Stomach smooth muscle (tissue), 2 donors: ENCODE measurements around the gene TPRX2.
"Not testable (repeated sequence)": the region's sequence is repeated elsewhere in the genome, so short reads cannot be mapped to it uniquely, and the experiment has no call there.

Experiments
- H3K27ac ChIP-seq: one replicate; pipeline ENCODE4 v1.7.0; 2013; ENCODE audit warnings: mild to moderate bottlenecking, low read length, inconsistent platforms
- H3K27me3 ChIP-seq, 2 donors: one replicate each; pipeline ENCODE4 v1.7.0; 2013; ENCODE audit warnings: low read length in 2 of 2; ENCODE audit not compliant: insufficient read depth in 2 of 2, control insufficient read depth in 1 of 2
- H3K36me3 ChIP-seq, 2 donors: one replicate each; pipeline ENCODE4 v1.7.0; 2013; ENCODE audit warnings: low read length in 2 of 2; ENCODE audit not compliant: control insufficient read depth in 2 of 2, insufficient read depth in 2 of 2
- H3K4me1 ChIP-seq: one replicate; pipeline ENCODE4 v1.7.0; 2013; ENCODE audit warnings: low read length; ENCODE audit not compliant: control insufficient read depth, insufficient read depth
- H3K4me3 ChIP-seq, 2 donors: one replicate each; pipeline ENCODE4 v1.7.0; 2013; ENCODE audit warnings: low read length in 2 of 2
- H3K9ac ChIP-seq, 2 donors: one replicate each; pipeline ENCODE4 v1.7.0; 2013; ENCODE audit warnings: low read length in 2 of 2, mild to moderate bottlenecking in 1 of 2
- H3K9me3 ChIP-seq, 2 donors: one replicate each; pipeline ENCODE4 v1.7.0; 2013; ENCODE audit warnings: low read length in 2 of 2; ENCODE audit not compliant: control insufficient read depth in 2 of 2
- donor health status: healthy.
- donor health status: Pancreatic carcinoma.

The TPRX2 gene

DNA sequence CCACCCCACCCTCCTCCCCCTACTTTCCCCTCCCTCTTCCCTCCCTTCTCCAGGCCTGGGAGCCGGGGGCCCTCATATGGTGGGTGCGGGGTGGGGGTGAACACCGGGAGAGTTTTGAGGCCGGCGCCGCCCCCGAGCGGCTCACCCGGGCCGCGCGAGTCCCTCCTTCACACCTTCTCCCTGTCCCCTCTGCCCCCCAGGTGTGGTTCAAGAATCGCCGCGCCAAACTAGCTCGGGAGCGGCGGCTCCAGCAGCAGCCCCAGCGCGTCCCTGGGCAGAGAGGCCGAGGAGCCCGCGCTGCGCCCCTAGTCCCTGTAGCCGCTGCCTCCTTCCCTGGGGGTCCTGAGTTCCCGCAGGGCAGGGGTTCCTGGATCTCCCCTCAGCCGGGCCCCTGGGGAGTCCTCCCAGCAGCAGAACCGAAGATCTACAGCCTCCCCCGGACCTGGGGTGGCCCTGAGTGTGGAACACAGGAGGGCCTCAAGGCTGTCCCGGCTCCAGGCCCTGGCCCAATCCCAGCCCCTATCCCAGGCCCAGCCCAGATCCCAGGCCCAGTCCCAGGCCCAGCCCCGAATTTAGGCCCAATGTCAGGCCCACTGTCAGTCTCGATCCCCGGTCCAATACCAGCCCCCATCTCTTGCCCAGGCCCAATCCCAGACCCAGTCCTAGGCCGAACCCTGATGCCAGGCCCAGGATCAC lies 1.7 kb downstream of the TPRX2 start:
- Histone ChIP-seq H3K4me1 (no peaks in the 10 kb centered on the region), H3K27me3 (no peaks in the 10 kb centered on the region), H3K9ac (no peak overlapping the region), H3K27ac (no peak overlapping the region), H3K9me3 (no peaks in the 10 kb centered on the region), H3K36me3 (no peaks in the 10 kb centered on the region), H3K4me3 (no peak overlapping the region)

DNA sequence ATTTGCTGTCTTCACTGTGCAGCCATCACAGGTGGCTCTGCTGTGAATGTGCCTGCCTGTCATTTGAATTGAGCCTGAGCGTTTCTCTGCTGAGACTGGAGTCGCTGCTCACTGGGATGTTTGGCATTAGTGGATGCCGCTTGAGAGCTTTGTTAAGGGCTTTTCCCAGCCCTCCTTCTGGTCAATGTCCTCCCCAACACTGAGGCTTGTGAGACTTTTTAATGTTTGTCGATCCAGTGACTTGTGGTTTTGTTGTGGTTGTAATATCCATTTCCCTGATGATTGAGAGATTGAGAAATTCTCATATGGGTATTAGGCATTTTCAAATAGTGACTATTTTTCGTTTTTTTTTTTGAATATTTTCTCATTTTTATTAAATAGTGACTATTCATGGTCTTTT lies 2.6 kb downstream of the TPRX2 start:
- Histone ChIP-seq H3K27ac (no peak overlapping the region), H3K4me3 (no peak overlapping the region), H3K4me1 (no peaks in the 10 kb centered on the region), H3K9me3 (no peaks in the 10 kb centered on the region), H3K27me3 (no peaks in the 10 kb centered on the region), H3K9ac (no peak overlapping the region), H3K36me3 (no peaks in the 10 kb centered on the region)

DNA sequence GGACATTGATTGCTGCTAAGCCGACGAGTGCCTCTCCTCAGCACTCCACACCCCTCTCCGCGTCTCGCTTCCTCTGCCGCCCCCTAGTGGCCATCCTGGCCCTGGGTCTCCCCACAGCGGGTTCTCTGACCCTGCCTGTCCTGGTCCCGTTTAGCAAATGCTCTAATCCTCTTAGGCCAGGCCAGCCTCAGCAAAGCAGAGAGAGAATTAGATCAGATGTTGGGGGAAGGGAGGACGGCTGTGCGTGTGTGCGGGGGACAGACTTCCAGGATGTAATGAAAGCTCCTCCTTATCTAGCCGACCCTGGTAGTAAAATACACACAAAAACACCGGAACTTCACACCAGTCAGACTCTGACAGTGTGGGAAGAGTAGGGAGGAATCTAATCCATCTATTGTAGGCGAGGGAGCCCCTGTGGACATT lies 4.5 kb downstream of the TPRX2 start:
- no peaks in the 10 kb centered on the region for H3K9me3 ChIP-seq
- no peak overlapping the region for H3K4me3 ChIP-seq
- no peak overlapping the region for H3K27ac ChIP-seq
- no peaks in the 10 kb centered on the region for H3K36me3 ChIP-seq
- no peaks in the 10 kb centered on the region for H3K4me1 ChIP-seq
- H3K27me3 ChIP-seq = no peaks in the 10 kb centered on the region
- H3K9ac ChIP-seq = no peak overlapping the region

DNA sequence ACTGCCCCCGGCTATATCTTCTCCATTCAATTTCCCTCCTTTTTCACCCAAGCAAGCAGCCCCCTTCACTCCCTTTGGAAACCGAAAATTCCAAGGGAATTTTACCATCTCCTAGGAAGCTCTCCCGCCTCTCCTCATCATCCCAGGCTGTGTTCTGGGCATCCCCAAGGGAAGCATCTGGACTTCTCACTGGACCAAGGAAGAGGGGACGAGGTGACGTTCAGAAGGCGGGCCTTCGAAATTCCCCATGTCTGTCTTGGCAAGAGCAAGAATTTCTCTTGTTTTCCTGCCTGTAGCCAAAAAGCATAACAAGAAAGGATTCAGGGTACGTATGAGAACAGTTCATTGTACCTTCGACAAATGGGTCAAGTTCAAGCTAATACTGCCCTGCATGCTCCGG lies 6.1 kb downstream of the TPRX2 start:
- Histone ChIP-seq H3K9ac (no peak overlapping the region), H3K36me3 (no peaks in the 10 kb centered on the region), H3K4me3 (no peak overlapping the region), H3K27me3 (no peaks in the 10 kb centered on the region), H3K27ac (no peak overlapping the region), H3K9me3 (no peaks in the 10 kb centered on the region), H3K4me1 (no peaks in the 10 kb centered on the region)

DNA sequence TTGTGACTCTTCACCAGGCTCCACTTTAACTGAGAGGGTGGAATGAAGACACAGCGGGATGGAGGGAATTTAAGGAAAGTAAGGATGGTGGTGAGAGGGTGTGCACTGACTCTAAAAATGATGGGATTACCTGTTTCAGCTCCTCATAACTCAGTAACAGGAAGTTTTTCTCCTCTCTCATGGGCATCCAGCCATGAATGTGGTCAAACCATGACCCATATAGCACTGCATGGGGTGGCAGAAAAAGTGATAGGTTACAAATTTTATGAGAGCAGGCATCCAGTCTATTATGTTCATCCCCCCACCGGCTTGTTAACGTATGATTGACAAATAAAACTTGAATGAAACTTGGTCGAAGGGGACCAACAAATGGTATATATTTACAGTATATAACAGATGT lies 19.9 kb downstream of the TPRX2 start:
- no peak overlapping the region for H3K27ac ChIP-seq
- peaks cover 0 to 2% of the 10 kb centered on the region in 2 donors for H3K9me3 ChIP-seq
- no peaks in the 10 kb centered on the region for H3K36me3 ChIP-seq
- H3K27me3 ChIP-seq = peaks cover 2 to 7% of the 10 kb centered on the region in 2 donors
- H3K4me1 ChIP-seq = no peaks in the 10 kb centered on the region
- H3K4me3 ChIP-seq = no peak overlapping the region
- H3K9ac ChIP-seq = no peak overlapping the region

DNA sequence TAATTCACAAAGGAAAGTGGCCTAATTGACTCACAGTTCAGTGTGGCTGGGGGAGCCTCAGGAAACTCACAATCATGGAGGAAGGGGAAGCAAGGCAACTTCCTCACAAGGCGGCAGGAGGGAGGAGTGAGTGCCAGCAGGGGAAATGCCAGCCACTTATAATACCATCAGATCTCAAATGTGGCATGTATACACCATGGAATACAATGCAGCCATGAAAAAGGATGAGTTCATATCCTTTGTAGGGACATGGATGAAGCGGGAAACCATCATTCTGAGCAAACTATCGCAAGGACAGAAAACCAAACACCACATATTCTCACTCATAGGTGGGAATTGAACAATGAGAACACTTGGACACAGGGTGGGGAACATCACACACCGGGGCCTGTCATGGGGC lies 20.4 kb downstream of the TPRX2 start:
- not testable (repeated sequence) for H3K27ac ChIP-seq, H3K9me3 ChIP-seq, H3K36me3 ChIP-seq, H3K9ac ChIP-seq, H3K4me1 ChIP-seq, H3K4me3 ChIP-seq, H3K27me3 ChIP-seq

DNA sequence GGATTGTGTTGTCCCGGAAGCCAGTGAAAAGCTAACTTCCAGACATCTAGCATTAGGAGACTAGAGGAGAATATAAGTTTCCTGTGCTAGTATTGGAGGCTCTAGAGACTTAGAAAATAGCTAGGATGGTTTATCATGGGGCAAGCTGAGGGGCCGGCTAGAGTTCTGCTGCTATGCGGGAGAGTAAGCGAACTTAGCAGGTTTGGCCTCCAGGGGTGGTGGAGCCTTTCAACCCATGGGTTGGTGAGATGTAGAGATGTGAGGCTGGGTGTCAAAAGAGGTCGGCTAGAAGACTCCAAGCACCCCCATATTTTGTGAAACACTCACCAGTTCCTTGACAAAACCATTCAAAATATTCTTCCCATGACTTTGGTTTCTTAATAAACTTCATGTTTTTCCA lies 22.7 kb downstream of the TPRX2 start:
- H3K9me3 ChIP-seq = peaks cover 0 to 2% of the 10 kb centered on the region in 2 donors
- no peak overlapping the region for H3K9ac ChIP-seq
- no peaks in the 10 kb centered on the region for H3K36me3 ChIP-seq
- no peak overlapping the region for H3K27ac ChIP-seq
- H3K27me3 ChIP-seq = peaks cover 2 to 7% of the 10 kb centered on the region in 2 donors
- H3K4me3 ChIP-seq = no peak overlapping the region
- no peaks in the 10 kb centered on the region for H3K4me1 ChIP-seq

DNA sequence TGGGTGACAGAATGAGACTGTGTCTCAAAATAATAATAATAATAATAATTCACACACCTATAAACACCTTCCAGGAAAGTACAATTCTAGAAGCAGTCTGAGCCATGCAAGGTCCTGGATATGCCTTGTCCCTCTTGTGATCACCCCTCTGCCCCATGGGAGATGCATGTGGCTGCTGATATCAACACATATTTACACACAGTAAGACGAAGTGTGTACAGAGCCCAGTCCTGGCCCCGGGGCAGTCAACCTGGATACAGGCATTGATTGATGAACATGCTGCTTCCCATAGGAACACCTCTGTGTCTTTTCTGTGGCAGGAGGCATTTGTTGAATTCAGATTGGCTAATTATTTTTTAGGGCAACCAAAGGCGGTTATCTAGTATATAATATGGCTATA lies 23.9 kb downstream of the TPRX2 start:
- no peak overlapping the region for H3K4me3 ChIP-seq

DNA sequence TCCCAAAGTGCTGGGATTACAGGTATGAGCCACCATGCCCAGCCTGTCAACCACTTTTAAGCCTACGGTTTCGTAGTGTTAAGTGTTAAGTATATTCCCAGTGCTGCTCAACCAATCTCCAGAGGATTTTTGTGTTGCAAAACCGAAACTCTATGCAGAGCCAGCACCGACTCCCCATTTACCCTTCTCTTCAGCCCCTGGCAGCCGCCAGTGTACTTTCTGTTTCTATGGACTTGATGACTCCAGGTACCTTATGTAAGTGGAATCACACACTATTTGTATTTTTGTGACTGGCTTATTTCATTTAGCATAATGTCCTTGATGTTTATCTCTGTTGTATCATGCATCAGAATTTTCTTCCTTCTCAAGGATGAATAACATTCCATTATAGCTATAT lies 26.0 kb downstream of the TPRX2 start:
- Histone ChIP-seq H3K9me3 (no peaks in the 10 kb centered on the region), H3K27ac (no peak overlapping the region), H3K4me1 (no peaks in the 10 kb centered on the region), H3K36me3 (no peaks in the 10 kb centered on the region), H3K9ac (no peak overlapping the region), H3K27me3 (peaks cover 0 to 6% of the 10 kb centered on the region in 2 donors), H3K4me3 (no peak overlapping the region)

More for the DNA sequence above, 23.9 kb downstream of the TPRX2 start:
- peaks cover 2 to 9% of the 10 kb centered on the region in 2 donors for H3K27me3 ChIP-seq
- H3K4me1 ChIP-seq = no peaks in the 10 kb centered on the region
- no peak overlapping the region for H3K9ac ChIP-seq
- H3K9me3 ChIP-seq = peaks cover 0 to 2% of the 10 kb centered on the region in 2 donors
- no peak overlapping the region for H3K27ac ChIP-seq
- H3K36me3 ChIP-seq = no peaks in the 10 kb centered on the region

DNA sequence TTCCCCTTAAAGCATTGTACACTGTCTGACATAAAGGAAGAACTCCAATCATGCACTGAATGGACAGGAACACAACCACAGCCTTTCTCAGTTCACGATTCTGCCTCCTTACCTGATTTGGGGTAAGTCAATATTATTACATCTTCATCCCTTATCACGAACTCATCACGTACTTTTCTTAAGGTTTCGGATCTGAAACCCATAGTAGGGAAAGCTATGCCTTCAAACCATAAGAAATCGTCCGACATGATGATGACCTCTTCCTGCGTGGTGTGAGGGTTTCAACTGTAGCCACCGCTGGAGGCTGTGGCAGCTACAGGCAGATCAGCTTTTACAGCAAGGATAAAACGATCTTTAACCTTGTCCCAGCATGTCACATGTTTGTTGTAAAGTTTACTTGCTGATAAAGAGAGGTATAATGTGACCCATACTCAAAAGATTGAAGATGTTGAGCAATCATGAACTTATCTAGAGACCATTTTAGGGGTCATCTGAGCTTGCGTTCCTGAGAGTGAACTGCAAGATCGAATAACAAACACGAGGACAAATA lies 27.1 kb downstream of the TPRX2 start, which contains the start of gene SULT2A1:
SULT2A1 (minus strand) TSS at position 306 of the 550 bp plus-strand sequence; CDS start at position 248, 58 bp downstream.
- H3K27ac ChIP-seq = no peak within 1 kb of the TSS
- no peak within 1 kb of the TSS for H3K9ac ChIP-seq
- no peaks in the 10 kb centered on the region for H3K4me1 ChIP-seq
- no peaks in the 10 kb centered on the region for H3K36me3 ChIP-seq
- peaks cover 0 to 6% of the 10 kb centered on the region in 2 donors for H3K27me3 ChIP-seq
- H3K4me3 ChIP-seq = no peak within 1 kb of the TSS
- H3K9me3 ChIP-seq = no peaks in the 10 kb centered on the region
